WTC11 (cell line): ENCODE data around the gene MEGF11.

Experiments
- CTCF ChIP-seq: fragments of 200-600 bp; IDR thresholded peaks from 2 replicates; pipeline ENCODE4 v1.8.0; 2022; ENCODE audit warnings: antibody characterized with exemption
- E2F1 ChIP-seq: sonication (generic); formaldehyde crosslinking; IDR thresholded peaks from 2 replicates; pipeline ENCODE4 v1.8.0; 2022; ENCODE audit warnings: mild to moderate bottlenecking, missing genetic modification reagents
- E2F5 ChIP-seq: sonication (generic); formaldehyde crosslinking; IDR thresholded peaks from 2 replicates; pipeline ENCODE4 v1.8.1; 2022; ENCODE audit warnings: mild to moderate bottlenecking, moderate library complexity, missing genetic modification reagents
- ELF4 ChIP-seq: sonication (generic); formaldehyde crosslinking; IDR thresholded peaks from 2 replicates; pipeline ENCODE4 v1.8.1; 2022; ENCODE audit warnings: low read depth, mild to moderate bottlenecking, moderate library complexity, missing genetic modification reagents
- EMX1 ChIP-seq: fragments of 250-450 bp; sonication (Bioruptor Pico); IDR thresholded peaks from 2 replicates; pipeline ENCODE4 v1.8.0; 2021; ENCODE audit warnings: mild to moderate bottlenecking
- ETV6 ChIP-seq: sonication (generic); formaldehyde crosslinking; IDR thresholded peaks from 2 replicates; pipeline ENCODE4 v1.8.1; 2022; ENCODE audit warnings: mild to moderate bottlenecking, missing genetic modification reagents
- FOXJ3 ChIP-seq: sonication (generic); formaldehyde crosslinking; IDR thresholded peaks from 2 replicates; pipeline ENCODE4 v1.9.0; 2021; ENCODE audit warnings: missing genetic modification reagents, mild to moderate bottlenecking, borderline replicate concordance
- HMGXB4 ChIP-seq: sonication (generic); formaldehyde crosslinking; IDR thresholded peaks from 2 replicates; pipeline ENCODE4 v1.8.1; 2023; ENCODE audit warnings: mild to moderate bottlenecking, moderate library complexity, missing genetic modification reagents
- TEAD4 ChIP-seq: sonication (generic); formaldehyde crosslinking; IDR thresholded peaks from 2 replicates; pipeline ENCODE4 v1.8.0; 2022; ENCODE audit warnings: mild to moderate bottlenecking, missing genetic modification reagents
- ZBTB21 ChIP-seq: sonication (generic); formaldehyde crosslinking; IDR thresholded peaks from 2 replicates; pipeline ENCODE4 v1.8.1; 2023; ENCODE audit warnings: mild to moderate bottlenecking, missing genetic modification reagents, borderline replicate concordance

- TF ChIP-seq FOXJ3 (CRISPR knock-in tag) (no peak), ELF4 (CRISPR knock-in tag) (no peak), CTCF (no peak), TEAD4 (CRISPR knock-in tag) (no peak), ETV6 (no peak), E2F5 (CRISPR knock-in tag) (no peak), EMX1 (CRISPR knock-in tag) (no peak), ZBTB21 (CRISPR knock-in tag) (0 out of 2 replicates have a peak, but pooled peaks have one; percentile 51), E2F1 (no peak), HMGXB4 (CRISPR knock-in tag) (no peak)
Measured at GRCh38 chr15:66067687-66068086, 185.9 kb downstream of the MEGF11 start.
